G401 (cell line): ENCODE data around the gene GDNF. TPM values are rescaled to one million over a fixed set of nuclear protein-coding genes. Genes with fewer than 3 reads are reported as not detected.
A peak's percentile ranks its signal among the peaks of the same experiment; 100 is the strongest.

Experiments
- DNase-seq: peaks from one replicate; pipeline ENCODE4 v3.0.0-alpha.2; 2015; ENCODE audit warnings: low spot score
- in situ Hi-C: cut with HindIII; loops from 2 replicates; pipeline ENCODE4 v1.10.0; 2016; ENCODE audit warnings: low sequenced_read_pairs, mixed read lengths
- total RNA-seq: library from RNA; depleted of rRNA; stranded (reverse); fragments of >200 nt; shearing (Covaris generic); gene quantifications from 2 replicates; pipeline ENCODE4 v1.2.3, GENCODE V29; 2014

GDNF gene
- total RNA-seq, 1 experiment from 2014 or later: not detected

DNA sequence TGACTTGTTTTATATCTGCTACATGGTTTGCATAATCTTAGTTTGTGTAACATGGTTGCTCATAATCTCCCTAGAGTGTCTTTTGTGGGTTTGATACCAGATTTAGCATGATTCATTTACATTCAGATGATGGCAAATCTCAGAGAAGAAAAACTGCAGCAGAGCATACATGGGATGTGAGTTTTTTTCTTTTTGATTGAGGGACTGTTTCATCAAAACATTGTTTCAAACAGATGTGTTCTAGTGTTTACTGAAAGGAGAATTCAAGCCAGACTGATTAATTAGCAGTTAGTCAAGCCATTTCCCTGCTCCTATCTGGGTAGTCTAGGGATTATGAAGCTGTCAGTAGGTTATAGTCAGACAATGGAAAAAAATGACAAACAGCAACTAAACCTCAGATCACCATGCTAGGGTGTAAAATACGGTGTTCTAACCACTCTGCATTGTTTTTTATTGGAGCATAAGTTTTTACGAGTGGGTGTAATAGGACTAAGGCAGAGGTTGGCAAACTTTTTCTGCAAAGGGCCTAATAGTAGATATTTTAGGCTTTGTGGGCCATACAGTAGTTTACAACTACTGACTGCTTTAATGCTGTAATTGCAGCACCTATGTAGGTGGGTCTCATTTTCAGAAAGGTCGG lies 10.5 kb upstream of the GDNF start:
- no peak for DNase-seq
- in situ Hi-C loops: no loop called here

DNA sequence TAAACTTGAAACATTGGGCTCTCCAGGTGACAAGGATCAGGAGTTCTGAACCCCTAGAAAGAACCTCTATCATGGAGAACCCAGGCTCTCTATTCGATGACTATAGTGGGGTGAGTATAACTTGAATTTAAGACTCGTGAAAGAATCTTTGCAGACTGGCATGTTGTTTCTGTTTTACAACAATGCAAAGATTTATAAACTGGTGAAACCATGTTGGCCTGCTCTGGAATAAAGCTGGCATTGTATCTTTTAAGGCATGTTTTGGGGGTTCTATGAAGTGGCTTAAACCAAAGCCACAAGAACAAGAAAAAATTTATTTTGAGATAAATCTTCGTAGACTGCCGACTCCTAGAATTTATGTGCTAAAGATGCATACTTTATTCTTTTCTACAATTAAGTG lies 9.8 kb upstream of the GDNF start:
- DNase-seq: no peak
- in situ Hi-C loops: no loop called here

DNA sequence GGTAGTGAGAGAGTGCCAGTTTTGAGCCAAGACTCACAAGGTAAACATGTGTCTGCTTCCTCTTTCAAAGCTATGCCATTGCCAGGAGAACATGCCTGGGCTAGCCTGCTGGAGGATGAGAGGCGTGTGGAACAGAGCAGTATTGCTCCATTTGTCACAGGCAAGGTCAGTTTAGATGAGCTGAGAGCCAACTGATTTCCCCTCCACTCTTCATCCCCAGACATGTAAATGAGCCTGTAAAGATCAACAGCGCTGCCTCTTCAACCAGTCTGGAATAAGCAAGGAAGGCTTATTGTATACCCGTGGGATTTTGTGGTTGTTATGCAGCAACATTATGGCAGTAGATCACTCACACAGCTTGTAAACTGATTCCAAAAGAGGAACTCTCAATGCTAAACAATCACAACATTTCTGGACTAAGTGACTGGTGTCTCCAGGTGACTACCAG lies 8.2 kb upstream of the GDNF start:
- in situ Hi-C loops: no loop called here
- DNase-seq: no peak

DNA sequence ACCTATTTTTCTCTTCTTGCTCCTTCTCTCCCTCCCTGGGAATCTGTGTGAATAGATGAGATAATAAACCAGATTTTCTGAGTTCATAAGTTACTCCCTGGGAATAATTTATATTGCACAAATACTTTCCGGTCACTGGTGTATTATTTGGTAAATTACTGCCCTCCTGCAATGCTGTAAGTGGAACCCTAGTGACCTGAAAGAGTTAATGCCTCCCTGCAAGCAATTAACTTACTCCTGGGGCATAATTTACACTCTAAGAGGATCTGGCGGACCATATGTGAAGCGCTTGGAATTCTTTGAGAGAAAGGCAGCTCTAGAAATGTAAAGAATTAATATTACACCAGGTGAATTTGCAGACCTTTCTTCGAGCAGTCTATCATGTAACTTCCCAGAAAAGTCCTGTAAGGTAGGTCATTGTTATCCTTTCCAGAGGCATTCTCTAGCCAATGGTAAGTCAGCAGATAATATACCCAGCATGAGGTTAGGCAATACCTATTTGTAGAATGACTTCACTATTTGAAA lies 7.0 kb upstream of the GDNF start:
- in situ Hi-C loops: no loop called here
- no peak for DNase-seq

DNA sequence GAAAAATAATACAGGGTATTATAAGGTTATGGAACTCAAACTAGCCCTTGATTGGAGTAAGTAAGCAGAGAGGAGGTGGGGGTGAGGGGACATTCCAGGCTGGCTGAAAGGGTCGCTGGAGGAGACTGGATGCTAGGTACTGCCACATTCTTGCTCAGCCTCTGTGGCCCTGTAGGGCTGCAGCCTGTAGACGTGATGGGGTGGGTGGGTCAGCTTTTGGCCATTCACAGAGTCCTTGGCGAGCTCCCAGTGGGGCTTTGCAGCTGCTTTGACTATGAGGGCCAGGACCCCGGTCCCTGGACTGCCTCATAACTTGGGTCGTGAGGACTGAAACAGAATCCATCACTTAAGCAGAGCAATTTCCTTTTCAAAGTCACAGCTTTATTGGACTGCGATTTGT lies 4.2 kb upstream of the GDNF start:
- no peak for DNase-seq
- in situ Hi-C loops: no loop called here

DNA sequence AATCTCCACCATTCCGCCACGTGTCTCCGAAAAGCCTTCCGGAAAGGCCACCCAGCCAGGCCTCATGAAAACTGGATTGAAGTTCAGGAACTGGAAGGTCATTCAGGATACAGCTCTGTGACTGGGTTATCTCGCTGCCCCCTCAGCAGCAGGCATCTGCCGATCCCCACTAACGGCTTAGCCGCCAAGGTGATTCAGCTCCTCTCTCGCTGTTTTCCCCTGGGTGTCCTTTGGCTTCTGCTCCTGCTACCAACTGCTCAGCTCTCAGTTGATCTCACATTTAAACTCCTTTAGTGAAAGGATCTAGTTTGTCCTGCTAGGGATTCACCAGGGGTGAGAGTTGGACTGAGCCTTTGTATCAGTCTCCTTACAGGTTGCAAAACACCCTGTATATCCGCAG lies 2.2 kb upstream of the GDNF start:
- in situ Hi-C loops: no loop called here
- DNase-seq: no peak

DNA sequence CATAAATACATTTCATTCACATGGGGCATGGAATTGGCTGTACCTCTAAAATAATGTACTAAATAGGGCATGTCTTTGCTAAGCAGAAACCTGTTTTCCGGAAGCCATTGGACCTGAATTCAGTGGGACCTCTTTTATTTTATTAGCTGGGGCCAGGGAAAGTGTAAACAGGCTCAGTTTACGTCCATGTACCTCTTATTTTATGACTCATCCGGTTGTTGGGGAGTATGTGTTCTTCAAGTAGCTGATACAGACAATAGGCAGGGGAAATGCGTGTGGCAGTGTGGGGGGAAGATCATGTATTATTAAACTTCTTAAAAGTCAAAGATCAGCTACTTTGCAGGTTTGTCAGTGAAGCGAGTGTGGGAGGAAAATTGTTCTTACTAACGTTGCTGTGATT lies 1.4 kb upstream of the GDNF start:
- DNase-seq: no peak
- in situ Hi-C loops: no loop called here

DNA sequence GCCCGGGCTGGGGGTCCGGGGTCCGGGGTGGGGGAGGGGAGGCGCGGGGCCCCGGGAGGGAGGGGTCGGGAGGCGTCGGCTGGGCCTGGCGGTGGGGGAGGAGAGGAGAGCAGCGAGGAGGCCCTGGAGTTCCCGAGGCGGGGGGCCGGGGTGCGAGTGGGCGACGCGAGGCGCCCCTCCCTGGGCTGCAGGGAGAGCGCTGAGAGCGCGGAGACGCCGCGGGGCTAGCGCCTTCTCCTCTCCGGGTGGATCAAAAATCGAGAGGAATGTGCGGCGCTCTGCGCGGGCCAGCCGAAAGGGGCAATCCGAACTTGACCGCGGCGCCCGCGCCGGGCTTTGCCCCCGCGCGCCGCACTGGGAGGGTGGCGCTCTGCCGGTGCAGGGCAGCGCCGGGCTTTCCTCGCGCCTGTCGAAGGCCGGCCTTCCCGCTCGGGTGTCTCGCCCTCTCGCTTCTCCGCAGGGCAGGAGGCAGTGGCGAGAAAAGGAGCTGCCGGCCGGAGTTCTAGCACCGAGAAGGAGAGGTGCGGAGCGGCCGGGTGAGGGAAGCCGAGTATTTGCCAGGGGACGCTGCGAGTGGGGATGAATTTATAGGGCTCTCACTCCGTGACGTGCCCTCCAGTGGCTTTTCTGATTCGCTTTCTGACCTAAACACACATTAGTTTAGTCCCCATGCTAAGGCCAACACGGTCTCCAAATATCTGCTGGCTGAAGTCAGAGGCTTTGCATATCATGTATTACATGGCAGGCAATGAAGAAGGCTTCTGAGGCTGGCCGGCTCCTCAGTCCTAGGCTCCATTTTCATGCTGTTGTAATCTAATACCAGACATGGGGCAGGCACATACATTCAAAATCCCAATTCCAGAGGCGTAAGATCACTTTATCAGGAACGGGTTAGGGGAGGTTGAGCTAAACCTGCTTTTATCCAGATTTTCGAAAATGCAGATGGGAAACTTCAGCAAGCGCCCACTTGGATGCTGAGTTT lies 503 bp upstream of the GDNF start:
- in situ Hi-C loops: no loop called here
- DNase-seq: peak; percentile 72

DNA sequence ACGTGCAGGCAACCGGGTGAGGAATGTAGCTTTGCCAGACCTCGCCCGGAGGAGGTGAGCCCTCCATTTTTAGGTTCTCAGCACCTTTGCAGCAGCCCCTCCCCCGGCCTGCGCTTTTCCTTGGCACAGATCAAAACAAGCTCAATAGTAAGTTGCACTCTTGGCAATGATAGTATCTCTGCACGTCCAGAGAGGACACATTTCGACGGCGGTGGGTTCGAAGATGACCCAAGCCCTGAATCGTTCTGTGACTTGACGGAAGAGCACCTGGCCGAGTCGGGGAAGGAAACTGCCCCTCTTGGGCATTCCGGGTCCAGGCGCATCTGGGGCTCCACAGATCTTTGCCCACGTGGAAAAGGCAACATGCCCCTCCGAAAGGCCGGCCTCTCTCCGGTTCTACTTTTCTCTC lies 904 bp downstream of the GDNF start:
- DNase-seq: no peak
- in situ Hi-C loops: no loop called here

DNA sequence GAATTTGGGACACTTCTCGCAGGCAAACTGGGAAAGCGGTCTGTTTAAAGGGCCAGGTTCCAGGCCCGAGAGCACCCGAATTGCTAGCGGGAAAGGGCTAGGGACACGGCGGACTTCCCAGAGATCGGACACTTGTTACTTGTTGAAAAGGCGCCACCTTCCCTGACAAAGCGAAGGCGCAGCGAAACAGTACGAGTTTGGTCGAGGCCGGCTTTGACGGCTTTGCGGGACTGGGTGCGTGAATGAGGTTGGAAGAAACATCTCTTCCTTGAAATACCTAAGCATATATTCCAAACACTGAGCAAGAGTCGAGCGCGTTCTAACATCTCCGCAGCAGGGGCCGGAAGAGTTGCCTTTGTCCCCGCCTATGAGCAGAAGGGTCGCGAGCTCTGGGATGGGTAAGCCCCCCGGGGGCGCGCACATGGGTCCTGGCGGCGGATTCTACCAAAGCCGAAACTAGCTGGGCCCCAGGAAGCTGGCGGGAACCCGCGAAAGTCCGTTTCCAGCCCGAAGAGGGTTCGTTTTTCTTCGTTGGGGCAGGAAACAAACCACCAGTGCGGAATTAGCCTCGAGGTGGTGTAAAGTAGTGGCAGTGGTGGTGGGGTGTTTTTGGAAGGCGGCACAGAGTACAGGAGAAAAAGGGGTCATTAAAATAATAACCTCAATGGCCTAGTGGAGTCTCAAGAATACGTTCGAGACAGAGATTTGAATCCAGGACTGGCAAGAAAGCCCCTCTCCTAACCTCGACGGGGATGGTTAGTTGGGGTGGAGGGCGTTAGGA lies 1.5 kb downstream of the GDNF start:
- DNase-seq: peak; percentile 76
- in situ Hi-C loops: no loop called here

DNA sequence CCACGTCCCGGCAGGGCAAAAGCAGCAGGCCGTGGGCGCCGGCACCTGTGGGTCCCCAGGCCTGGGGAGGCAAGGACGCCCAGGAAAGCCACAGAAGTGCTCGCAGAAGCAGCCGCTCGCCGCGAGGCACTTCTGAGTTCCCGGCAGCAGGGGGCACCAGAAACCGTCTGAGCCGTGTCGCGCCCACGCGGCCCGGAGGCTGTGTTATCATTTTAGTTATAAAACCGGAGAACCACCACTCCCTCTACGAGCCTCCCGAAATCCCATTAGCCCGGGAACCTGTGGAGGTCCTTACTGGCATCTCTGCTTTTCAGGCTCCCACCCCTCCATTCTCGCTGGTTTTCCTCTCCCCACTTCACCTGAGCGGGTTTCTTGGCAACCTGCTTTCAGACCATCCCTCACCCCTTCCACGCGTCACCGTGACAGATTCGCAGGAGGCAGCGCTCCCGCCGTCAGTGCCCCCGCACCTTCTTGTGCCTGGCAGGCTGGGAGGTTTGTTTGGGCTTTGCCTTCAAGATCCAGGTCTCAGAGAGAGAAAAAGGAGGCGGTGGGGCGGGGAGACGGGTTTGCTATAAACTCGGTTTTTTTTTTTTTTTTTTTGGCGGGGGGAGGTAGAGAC lies 2.3 kb downstream of the GDNF start:
- in situ Hi-C loops: no loop called here
- peak; percentile 73 for DNase-seq

DNA sequence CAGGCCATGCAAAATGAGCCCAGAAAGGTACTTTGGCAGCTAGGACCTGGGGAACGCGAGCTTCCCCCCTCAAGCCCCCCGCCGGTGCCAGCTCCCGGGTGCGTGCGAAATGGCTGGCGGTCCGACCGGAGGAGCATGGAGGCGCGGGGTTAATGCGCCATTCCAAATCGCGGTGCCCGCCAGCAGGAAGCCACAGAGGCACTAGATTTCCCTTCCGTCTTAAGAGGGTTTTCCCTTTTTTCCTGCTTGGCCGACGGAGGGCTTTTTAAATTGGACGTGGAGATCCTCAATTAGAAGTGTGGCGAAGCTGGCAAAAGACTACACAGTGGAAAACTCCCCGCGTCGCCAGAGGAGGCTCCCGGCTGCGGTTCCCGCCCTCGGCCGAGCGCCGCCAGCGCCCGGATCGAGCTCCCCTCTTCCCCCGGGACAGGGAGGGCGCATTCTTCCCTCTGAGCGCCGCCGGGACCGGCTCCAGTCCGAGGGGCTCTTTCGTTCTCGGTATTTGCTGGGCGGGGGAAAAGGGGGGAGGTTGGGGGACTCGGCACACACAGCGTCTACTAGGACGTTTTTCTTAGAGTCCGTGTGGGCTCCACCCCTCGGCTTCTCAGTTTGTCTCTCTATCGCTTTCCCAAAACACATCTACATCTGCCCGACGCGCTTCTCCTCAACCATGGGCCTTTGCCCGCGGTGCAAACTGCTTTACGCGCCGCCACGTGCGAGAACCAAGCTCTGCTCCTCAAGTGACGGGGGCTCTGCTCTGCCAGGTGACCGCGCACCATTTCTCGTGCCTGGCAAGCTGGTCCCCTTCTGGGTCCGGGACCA lies 3.0 kb downstream of the GDNF start:
- DNase-seq: no peak
- in situ Hi-C loops: no loop called here

DNA sequence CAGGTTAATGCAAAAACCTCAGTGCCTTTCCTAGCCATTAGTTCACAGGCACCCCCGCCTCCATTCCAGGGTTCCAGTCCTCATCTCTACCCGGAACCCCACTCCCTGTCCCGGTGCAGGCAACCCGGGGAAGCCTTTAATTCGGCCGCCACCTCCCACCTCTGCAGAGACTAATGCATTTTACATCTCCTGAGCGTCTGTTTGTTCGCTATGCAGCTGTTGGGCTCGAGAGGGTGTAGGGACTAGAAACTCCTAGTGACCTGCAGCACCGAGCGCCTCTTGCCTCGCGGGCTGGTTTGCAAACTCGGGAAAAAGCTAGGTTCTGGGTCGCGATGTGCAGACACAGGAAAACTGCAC lies 3.6 kb downstream of the GDNF start:
- in situ Hi-C loops: no loop called here
- DNase-seq: no peak

DNA sequence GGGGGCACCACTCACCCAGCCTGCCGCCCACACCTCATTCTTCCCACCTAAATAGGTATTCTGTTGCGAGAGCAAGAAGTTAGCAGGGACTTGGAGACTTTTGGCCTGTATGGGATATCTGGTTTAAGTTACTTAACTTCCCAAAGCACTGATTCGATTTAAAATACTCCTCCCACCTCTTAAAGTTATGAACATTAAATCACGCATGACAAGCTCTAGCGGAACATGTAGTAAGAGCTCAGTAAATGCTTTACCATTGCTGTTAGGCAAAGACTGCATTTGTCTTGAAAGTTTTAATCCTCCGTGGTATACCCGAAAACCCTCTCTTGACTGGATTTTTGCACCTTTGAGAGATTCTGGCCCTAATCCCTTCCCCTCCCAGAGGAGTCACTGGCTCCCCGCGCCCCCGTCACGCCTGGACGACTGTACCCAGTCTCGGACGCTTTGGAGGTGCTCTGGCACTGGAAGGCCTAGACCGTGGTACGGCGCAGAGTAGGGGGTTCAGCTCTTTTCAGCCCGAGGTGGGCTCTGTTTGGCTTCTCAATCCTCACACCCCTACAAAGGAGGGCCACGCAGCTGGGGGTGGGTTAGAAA lies 4.4 kb downstream of the GDNF start:
- in situ Hi-C loops: no loop called here
- no peak for DNase-seq

DNA sequence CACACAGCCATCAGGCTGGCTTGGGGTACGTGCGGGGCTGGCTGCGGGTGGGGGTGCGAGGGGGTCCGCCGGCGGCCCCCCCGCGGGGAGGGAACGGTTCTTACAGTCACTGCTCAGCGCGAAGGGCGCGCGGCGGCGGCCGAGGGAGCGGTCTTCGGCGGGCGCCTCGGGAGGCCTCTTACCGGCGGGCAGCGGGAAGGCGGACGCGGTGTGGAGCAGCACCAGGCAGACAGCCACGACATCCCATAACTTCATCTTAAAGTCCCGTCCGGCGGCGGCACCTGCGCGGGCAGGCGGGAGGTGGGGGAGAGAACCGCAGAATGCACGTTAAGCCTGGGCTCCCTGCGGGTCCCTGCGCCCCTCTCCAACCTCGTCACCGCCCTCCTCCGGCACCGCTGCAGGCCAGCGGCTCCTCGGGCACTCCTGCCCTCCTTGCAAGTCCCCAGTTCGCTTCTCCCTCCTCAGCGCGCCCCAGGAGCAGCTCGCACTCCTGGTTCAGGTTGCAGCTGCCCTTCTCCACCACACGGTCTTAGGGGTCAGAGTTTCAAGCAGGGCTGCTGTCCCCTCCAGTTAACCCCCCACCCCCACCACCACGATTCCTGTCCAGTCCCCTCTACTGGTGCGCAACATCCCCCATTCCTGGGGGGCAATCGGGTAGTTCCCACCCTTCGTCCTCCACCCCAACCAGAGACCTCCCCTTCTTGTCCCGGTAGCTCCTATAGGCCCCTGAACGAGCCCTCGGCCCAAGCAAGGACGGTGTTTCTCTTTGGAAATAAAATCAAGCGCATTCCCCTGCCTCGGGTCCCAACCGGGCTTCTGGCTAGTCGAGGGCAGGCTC lies 5.1 kb downstream of the GDNF start:
- in situ Hi-C loops: no loop called here
- DNase-seq: no peak

DNA sequence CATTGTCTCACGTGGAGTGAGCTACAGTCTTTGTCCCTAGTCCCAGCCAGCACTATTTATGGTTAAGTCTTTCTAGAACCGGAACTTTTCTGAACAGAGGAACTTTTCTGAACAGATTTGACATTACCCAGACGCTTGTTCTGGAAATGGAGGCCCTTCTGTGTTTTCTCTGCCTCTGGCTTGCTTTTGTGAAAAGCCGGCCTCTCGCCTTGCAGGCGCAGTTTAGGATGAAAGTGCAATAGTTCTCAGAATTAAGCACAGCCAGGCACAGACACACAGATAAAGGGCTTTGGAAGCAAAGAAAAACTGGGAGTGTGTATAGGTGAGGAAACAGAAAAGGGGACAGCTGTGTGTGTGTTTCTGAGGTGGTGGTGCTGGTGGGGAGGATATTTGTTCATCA lies 5.9 kb downstream of the GDNF start:
- in situ Hi-C loops: no loop called here

DNA sequence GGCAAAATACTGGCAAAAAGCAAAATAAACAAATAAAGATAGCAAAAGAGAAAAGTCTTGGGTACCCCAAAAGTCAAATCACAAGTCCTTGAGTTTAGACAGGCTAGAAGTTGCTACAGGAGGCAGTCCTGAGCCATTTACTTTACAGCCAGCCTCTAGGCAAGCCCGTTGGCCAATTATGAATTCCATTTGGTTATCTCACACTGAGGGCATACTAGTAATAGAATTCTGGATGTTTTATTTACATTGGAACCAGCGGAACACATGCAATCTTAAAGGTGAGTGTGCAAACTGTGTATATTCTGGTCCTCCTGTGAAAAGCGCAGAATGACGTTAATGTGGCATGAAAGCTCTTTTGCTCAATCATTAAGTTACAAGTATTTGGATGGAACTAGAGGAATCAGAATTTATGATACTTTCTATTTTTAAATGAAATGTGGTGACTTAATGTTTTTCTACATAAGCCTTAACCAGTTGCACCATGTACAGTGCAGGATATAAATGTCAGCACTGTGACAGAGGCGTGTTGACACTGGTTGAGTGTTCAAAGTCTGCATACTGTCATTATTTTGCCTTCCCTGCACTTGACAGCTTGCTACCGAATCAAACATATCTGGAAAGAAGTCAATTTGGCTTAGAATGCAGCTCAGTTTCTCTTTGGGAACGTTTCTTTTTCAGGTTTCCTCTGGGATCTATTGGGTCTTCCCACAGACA lies 7.9 kb downstream of the GDNF start:
- in situ Hi-C loops: no loop called here

More for the DNA sequence above, 5.9 kb downstream of the GDNF start:
- DNase-seq: no peak

More for the DNA sequence above, 7.9 kb downstream of the GDNF start:
- DNase-seq: no peak
